ENCODE results near the gene TMEM170B. TPM values are rescaled to one million over a fixed set of nuclear protein-coding genes. Genes with fewer than 3 reads are reported as not detected.

TMEM170B gene
- total RNA-seq, 4 donors from 2014 or later = 5.5 to 22.0 (median 12.3) TPM

DNA sequence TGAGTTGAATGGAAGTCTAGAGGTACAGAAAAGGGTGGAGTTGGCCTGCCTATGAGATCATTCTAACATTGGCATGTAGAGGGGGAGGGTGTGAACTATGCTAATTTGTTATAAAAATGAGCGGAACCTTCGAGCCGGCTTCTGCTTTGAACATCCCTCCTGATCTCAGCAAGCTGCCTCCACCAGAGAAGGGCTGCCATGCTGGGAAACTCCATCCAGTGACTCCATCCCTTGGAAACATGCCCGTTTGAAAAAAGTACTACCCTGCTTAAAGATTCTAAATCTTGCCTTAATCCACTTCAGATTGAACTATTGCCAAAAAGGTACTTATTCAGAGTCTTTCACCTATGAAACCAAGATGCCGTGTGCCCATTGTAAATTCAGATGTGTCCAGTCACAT lies 43.6 kb upstream of the TMEM170B start:
- no peaks in the 10 kb centered on the region for H3K9me3 ChIP-seq
- H3K36me3 ChIP-seq = no peaks in the 10 kb centered on the region
- intact Hi-C loops (cut with DNase I; ENCODE audit: low total_unique reads) (no loop called here), in situ Hi-C loops (cut with MboI; ENCODE audit: low sequenced_read_pairs in 4 of 4) (loop anchor here (10.0 kb wide), 2 partner anchors 319 to 349 kb away; no protein-coding TSS in a partner anchor)
- no peak for DNase-seq
- H3K4me3 ChIP-seq = no peak overlapping the region
- no peaks in the 10 kb centered on the region for H3K4me1 ChIP-seq
- ATAC-seq = no peak
- no peak overlapping the region for H3K27ac ChIP-seq
- no peaks in the 10 kb centered on the region for H3K27me3 ChIP-seq
- no peak for TF ChIP-seq POLR2A (IDR thresholded peaks at IDR 0.05)
- TF ChIP-seq, protein P1, sequence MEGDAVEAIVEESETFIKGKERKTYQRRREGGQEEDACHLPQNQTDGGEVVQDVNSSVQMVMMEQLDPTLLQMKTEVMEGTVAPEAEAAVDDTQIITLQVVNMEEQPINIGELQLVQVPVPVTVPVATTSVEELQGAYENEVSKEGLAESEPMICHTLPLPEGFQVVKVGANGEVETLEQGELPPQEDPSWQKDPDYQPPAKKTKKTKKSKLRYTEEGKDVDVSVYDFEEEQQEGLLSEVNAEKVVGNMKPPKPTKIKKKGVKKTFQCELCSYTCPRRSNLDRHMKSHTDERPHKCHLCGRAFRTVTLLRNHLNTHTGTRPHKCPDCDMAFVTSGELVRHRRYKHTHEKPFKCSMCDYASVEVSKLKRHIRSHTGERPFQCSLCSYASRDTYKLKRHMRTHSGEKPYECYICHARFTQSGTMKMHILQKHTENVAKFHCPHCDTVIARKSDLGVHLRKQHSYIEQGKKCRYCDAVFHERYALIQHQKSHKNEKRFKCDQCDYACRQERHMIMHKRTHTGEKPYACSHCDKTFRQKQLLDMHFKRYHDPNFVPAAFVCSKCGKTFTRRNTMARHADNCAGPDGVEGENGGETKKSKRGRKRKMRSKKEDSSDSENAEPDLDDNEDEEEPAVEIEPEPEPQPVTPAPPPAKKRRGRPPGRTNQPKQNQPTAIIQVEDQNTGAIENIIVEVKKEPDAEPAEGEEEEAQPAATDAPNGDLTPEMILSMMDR (IDR thresholded peaks at IDR 0.05 in 4 of 5, conservative IDR thresholded peaks at IDR 0.05 in 1 of 5) = no peak

DNA sequence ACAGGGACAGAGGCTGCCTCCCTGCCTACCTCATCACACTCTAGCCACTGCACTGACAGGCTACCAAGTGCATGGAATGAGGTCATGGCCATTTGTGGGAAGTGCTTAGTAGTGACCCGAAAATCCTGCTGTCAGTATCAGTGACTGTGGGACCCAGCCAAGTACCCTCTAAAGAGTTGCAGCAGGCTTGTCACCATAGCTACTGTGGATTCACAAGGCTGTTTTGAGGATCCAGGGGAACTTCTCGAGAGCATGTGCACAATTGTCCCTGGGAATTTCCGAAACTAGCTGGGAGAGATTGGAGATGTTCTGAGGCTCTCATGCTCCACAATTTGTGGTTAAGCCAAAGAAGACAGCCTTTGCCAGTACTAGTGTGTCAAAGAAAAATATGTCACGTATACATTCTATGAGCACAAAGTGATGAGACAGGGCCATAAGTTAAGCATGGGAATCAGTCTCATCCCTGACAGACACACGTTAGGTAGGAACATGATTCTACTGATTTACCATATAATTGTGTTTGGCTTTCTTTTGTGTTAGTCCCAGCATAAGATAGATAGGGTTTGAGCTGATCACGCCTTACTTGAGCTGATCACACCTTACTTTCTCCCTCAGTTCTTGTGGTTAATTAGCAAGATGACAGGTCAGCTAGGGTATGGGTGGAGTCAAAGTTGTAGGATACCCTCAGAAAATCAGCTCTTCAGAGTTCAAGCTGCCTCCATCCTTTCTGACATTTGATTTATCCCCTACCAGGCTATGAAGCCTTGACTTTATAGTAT lies 42.6 kb upstream of the TMEM170B start:
- in situ Hi-C loops (cut with MboI; ENCODE audit: low sequenced_read_pairs in 4 of 4) = loop anchor here (5.0 to 10.0 kb wide), 3 partner anchors 320 to 353 kb away; no protein-coding TSS in a partner anchor

DNA sequence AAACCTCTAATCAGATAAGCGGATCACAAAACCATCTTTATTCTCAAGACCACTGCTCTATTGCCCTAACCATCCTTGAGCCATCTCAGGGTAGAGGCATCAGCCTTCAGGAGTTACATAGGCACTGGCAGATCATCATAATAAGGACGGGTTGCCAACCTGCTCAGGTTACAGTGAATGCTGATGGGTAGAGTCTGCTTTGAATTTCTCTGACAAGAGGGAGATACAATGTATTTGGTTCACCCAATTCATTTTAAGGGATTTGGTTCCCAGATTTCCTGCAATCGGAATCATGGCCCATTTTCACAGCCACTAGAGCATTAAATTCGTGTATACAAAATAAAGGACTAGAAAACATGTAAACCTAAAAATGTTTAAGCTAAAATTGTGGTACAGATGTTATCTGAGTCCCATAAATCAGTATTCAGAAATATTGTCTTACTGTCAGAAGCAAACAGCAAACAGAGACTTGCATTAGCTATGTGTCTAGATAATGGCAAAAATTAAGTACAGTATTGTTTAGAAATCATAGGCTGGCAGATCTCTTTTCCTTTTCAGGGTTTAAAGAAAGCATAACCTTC lies 41.9 kb upstream of the TMEM170B start:
- in situ Hi-C loops (cut with MboI; ENCODE audit: low sequenced_read_pairs in 4 of 4) (loop anchor here (5.0 to 10.0 kb wide), 3 partner anchors 321 to 353 kb away; no protein-coding TSS in a partner anchor), intact Hi-C loops (cut with DNase I; ENCODE audit: low total_unique reads) (loop anchor here (1.0 kb wide), 3 partner anchors 254 to 351 kb away; no protein-coding TSS in a partner anchor)
- no peaks in the 10 kb centered on the region for H3K36me3 ChIP-seq
- no peak overlapping the region for H3K4me3 ChIP-seq
- peak; percentile 16 to 20 for ATAC-seq
- no peak for DNase-seq
- H3K27me3 ChIP-seq = no peaks in the 10 kb centered on the region
- H3K9me3 ChIP-seq = no peaks in the 10 kb centered on the region
- peak overlapping the region in 2 of 4 donors; percentile 25 to 53 for H3K27ac ChIP-seq
- no peaks in the 10 kb centered on the region for H3K4me1 ChIP-seq
- TF ChIP-seq, protein P1 (IDR thresholded peaks at IDR 0.05 in 4 of 5, conservative IDR thresholded peaks at IDR 0.05 in 1 of 5) = no peak
- TF ChIP-seq POLR2A (IDR thresholded peaks at IDR 0.05) = no peak

More for the DNA sequence above, 42.6 kb upstream of the TMEM170B start:
- Histone ChIP-seq H3K27ac (peak overlapping the region in 2 of 4 donors; percentile 12 to 53), H3K27me3 (no peaks in the 10 kb centered on the region), H3K36me3 (no peaks in the 10 kb centered on the region), H3K9me3 (no peaks in the 10 kb centered on the region), H3K4me3 (no peak overlapping the region), H3K4me1 (no peaks in the 10 kb centered on the region)
- intact Hi-C loops (cut with DNase I; ENCODE audit: low total_unique reads) = loop anchor here (1.0 kb wide), 1 partner anchor 254 kb away; no protein-coding TSS in a partner anchor
- DNase-seq (no peak), ATAC-seq (no peak)
- TF ChIP-seq, protein P1 (IDR thresholded peaks at IDR 0.05 in 4 of 5, conservative IDR thresholded peaks at IDR 0.05 in 1 of 5) = no peak
- no peak for TF ChIP-seq POLR2A (IDR thresholded peaks at IDR 0.05)

DNA sequence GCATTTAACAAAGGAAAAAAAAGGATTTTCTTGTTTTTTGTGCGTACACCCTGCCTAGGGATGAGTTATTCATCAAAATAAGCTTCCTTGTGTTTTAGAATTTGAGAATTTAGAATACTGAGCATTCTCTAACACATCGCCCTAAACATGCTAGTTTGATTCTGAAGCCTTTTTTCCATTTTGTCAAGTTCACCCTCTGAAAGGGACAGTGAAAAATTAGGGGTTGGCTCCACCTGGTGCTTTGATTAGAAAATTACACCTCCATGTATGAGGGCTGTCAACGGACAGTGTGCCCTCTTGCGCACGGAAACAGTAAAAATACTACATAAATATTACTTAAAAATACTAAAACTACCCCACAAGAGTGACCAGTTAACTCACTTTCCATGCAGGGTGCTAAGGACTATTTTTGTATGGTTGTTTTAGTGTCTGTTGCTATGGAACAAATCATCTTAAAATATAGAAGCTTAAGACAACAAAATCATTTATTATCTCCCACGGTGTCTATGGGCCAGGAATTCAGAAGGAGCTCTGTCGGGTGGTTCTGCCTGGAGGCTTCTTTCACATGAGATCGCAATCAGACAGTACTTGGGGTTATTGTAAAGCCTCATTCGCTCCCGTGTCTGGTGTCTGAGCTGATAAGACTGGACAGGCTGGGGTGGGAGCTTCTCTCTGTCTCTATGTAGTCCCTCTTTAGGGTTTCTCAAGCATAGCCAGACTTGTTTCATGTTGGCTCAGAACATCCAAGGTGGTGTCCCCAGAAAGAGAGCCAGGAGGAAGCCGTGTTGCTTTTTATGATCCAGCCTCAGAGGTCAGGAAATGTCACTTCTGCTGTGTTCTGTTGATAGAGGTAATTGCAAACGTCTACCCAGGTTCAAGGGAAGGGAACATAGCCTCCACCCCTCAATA lies 41.1 kb upstream of the TMEM170B start:
- in situ Hi-C loops (cut with MboI; ENCODE audit: low sequenced_read_pairs in 4 of 4) (loop anchor here (5.0 to 10.0 kb wide), 3 partner anchors 322 to 354 kb away; no protein-coding TSS in a partner anchor), intact Hi-C loops (cut with DNase I; ENCODE audit: low total_unique reads) (loop anchor here (1.0 kb wide), 2 partner anchors 324 to 352 kb away; no protein-coding TSS in a partner anchor)
- Histone ChIP-seq H3K4me3 (no peak overlapping the region), H3K9me3 (no peaks in the 10 kb centered on the region), H3K27ac (peak overlapping the region in 2 of 4 donors; percentile 25 to 53), H3K4me1 (no peaks in the 10 kb centered on the region), H3K36me3 (no peaks in the 10 kb centered on the region), H3K27me3 (no peaks in the 10 kb centered on the region)
- DNase-seq = peak; percentile 25 to 43
- no peak for TF ChIP-seq POLR2A (IDR thresholded peaks at IDR 0.05)
- TF ChIP-seq, protein P1 (IDR thresholded peaks at IDR 0.05 in 4 of 5, conservative IDR thresholded peaks at IDR 0.05 in 1 of 5) = peak; percentile 78 to 88 (median 81)
- peak; percentile 91 to 92 for ATAC-seq

All from gastrocnemius medialis (tissue), 4 donors.